CD14-positive monocyte (primary cell): ENCODE results near the gene MED12L. TPM values are rescaled to one million over a fixed set of nuclear protein-coding genes. Genes with fewer than 3 reads are reported as not detected.

ENCODE experiments used
- DNase-seq, 3 donors: peaks; one replicate each; pipeline ENCODE4 v3.0.0-alpha.2; 2011 to 2022
- H2AFZ ChIP-seq: 2 replicates; pipeline ENCODE4 v1.6.0; 2012; ENCODE audit warnings: mild to moderate bottlenecking, low read depth, low read length, inconsistent platforms; ENCODE audit not compliant: insufficient read depth, poor library complexity, severe bottlenecking
- H3K27ac ChIP-seq, 2 donors: 1 replicate in 1 of 2; 2 replicates in 1 of 2; pipeline ENCODE4 v1.5.1; 2012 to 2013; ENCODE audit warnings: low read length in 2 of 2, control low read depth in 1 of 2, inconsistent platforms in 1 of 2, low read depth in 1 of 2, mild to moderate bottlenecking in 1 of 2
- H3K27me3 ChIP-seq, 2 donors: one replicate each; pipeline versions ENCODE4 v1.6.0 to v1.6.1; 2011 to 2013; ENCODE audit warnings: low read length in 2 of 2; ENCODE audit not compliant: control insufficient read depth in 2 of 2, insufficient read depth in 2 of 2
- H3K36me3 ChIP-seq, 2 donors: replicated peaks in 1 of 2; 1 replicate in 1 of 2; 2 replicates in 1 of 2; pipeline versions ENCODE4 v1.5.1 to v1.6.1; 2012 to 2013; ENCODE audit warnings: low read length in 2 of 2, control low read depth in 1 of 2, inconsistent platforms in 1 of 2, mild to moderate bottlenecking in 1 of 2; ENCODE audit not compliant: insufficient read depth in 2 of 2, control insufficient read depth in 1 of 2
- H3K4me1 ChIP-seq, 2 donors: 1 replicate in 1 of 2; 2 replicates in 1 of 2; pipeline versions ENCODE4 v1.5.1 to v1.6.1; 2012 to 2013; ENCODE audit warnings: low read length in 2 of 2, control low read depth in 1 of 2, inconsistent platforms in 1 of 2, mild to moderate bottlenecking in 1 of 2, moderate library complexity in 1 of 2; ENCODE audit not compliant: insufficient read depth in 2 of 2, control insufficient read depth in 1 of 2
- H3K4me2 ChIP-seq: replicated peaks from 2 replicates; pipeline ENCODE3; 2012; ENCODE audit warnings: low read length, moderate library complexity, mild to moderate bottlenecking; ENCODE audit not compliant: poor library complexity, severe bottlenecking; ENCODE audit errors: extremely low read depth
- H3K4me3 ChIP-seq, 3 experiments: fragments of 200-600 bp in 1 of 3; sonication (generic) in 1 of 3; replicated peaks in 1 of 3; 1 replicate in 2 of 3; 2 replicates in 1 of 3; pipeline ENCODE4 v1.5.1; 2011 to 2013; ENCODE audit warnings: low read length in 3 of 3, mild to moderate bottlenecking in 3 of 3, control low read depth in 2 of 3, low read depth in 2 of 3, inconsistent platforms in 1 of 3, moderate library complexity in 1 of 3
- H3K79me2 ChIP-seq: 2 replicates; pipeline ENCODE4 v1.6.0; 2012; ENCODE audit warnings: mild to moderate bottlenecking, control low read depth, inconsistent platforms, low read length, moderate library complexity; ENCODE audit not compliant: insufficient read depth
- H3K9ac ChIP-seq: 2 replicates; pipeline ENCODE4 v1.6.0; 2017; ENCODE audit warnings: low read length, mild to moderate bottlenecking; ENCODE audit not compliant: insufficient read depth, poor library complexity, severe bottlenecking
- H3K9me3 ChIP-seq, 2 donors: replicated peaks in 1 of 2; 1 replicate in 1 of 2; 2 replicates in 1 of 2; pipeline versions ENCODE4 v1.5.1 to v1.6.1; 2012 to 2013; ENCODE audit warnings: low read length in 2 of 2, control low read depth in 1 of 2; ENCODE audit not compliant: control insufficient read depth in 1 of 2, insufficient read depth in 1 of 2
- H4K20me1 ChIP-seq: 2 replicates; pipeline ENCODE4 v1.6.0; 2012; ENCODE audit warnings: mild to moderate bottlenecking, low read length, control low read depth, moderate library complexity; ENCODE audit not compliant: insufficient read depth
- H3K27ac Mint-ChIP-seq, 7 donors: one replicate each; pipeline ENCODE4 v1.8.0; 2020; ENCODE audit warnings: mild to moderate bottlenecking in 7 of 7, mixed read lengths in 7 of 7, moderate library complexity in 6 of 7, inconsistent platforms in 2 of 7
- H3K27me3 Mint-ChIP-seq, 3 donors: one replicate each; pipeline ENCODE4 v1.8.0; 2021 to 2022; ENCODE audit warnings: low read depth in 3 of 3, mild to moderate bottlenecking in 3 of 3, mixed read lengths in 3 of 3, moderate library complexity in 3 of 3, inconsistent platforms in 1 of 3
- H3K36me3 Mint-ChIP-seq, 2 donors: one replicate each; pipeline ENCODE4 v1.8.0; 2020; ENCODE audit warnings: mixed read lengths in 2 of 2, inconsistent platforms in 1 of 2, mild to moderate bottlenecking in 1 of 2
- H3K4me1 Mint-ChIP-seq: one replicate; pipeline ENCODE4 v1.8.0; 2020; ENCODE audit warnings: mild to moderate bottlenecking, mixed read lengths
- H3K4me3 Mint-ChIP-seq, 2 donors: one replicate each; pipeline ENCODE4 v1.8.0; 2020; ENCODE audit warnings: mild to moderate bottlenecking in 2 of 2, mixed read lengths in 2 of 2, moderate library complexity in 1 of 2
- H3K9me3 Mint-ChIP-seq, 7 donors: one replicate each; pipeline ENCODE4 v1.8.0; 2020 to 2022; ENCODE audit warnings: mixed read lengths in 7 of 7, mild to moderate bottlenecking in 6 of 7, moderate library complexity in 6 of 7, inconsistent platforms in 2 of 7
- CTCF ChIP-seq: fragments of 200-600 bp; IDR thresholded peaks from one replicate; pipeline ENCODE4 v1.8.0; 2022; ENCODE audit warnings: antibody characterized with exemption, mild to moderate bottlenecking
- WGBS: methylation state at CpG from one replicate; pipeline ENCODE4 v1.1.5; 2013; ENCODE audit warnings: missing lambda C conversion rate; ENCODE audit not compliant: insufficient coverage; 5-methylcytosine and 5-hydroxymethylcytosine counted together
- intact Hi-C, 2 donors: fragments of 100-400 bp; cut with micrococcal nuclease; formaldehyde crosslinking; loops; one replicate each; pipeline versions ENCODE4 v1.15.0 to v1.15.1; 2023
- polyA plus RNA-seq, 3 donors: library from polyadenylated mRNA; depleted of rRNA in 1 of 3; unstranded in 2 of 3; stranded (reverse) in 1 of 3; fragments of 300-500 nt in 2 of 3; fragments of >200 nt in 1 of 3; fragmentation: Illumina TruSeq in 2 of 3; gene quantifications; 1 replicate in 2 of 3; 2 replicates in 1 of 3; pipeline ENCODE4 v1.2.3, GENCODE V29; 2012 to 2021

The MED12L gene
- polyA plus RNA-seq, 3 donors, result 0.12 to 0.29 TPM; not detected in 1

- H3K36me3 ChIP-seq, result no peaks in the 10 kb centered on the region
- H3K27ac ChIP-seq, result no peak overlapping the region
- no peak for DNase-seq
- 100% methylated on average over 3 of the region's 4 CpGs for WGBS
- no peaks in the 10 kb centered on the region for H3K36me3 Mint-ChIP-seq
- intact Hi-C loops, result no loop called here
- no peak overlapping the region for H3K4me2 ChIP-seq
- H3K9me3 Mint-ChIP-seq, result no peaks in the 10 kb centered on the region
- H2AFZ ChIP-seq, result no peak overlapping the region
- no peaks in the 10 kb centered on the region for H3K27me3 Mint-ChIP-seq
- H3K9me3 ChIP-seq, result no peaks in the 10 kb centered on the region
- no peak overlapping the region for H3K27ac Mint-ChIP-seq
- TF ChIP-seq CTCF, result no peak
- H3K9ac ChIP-seq, result no peak overlapping the region
- peaks cover 12 to 20% of the 10 kb centered on the region in 2 donors for H3K4me1 ChIP-seq
- peaks cover 20% of the 10 kb centered on the region for H3K4me1 Mint-ChIP-seq
- no peak overlapping the region for H3K4me3 Mint-ChIP-seq
- no peaks in the 10 kb centered on the region for H4K20me1 ChIP-seq
- H3K27me3 ChIP-seq, result no peaks in the 10 kb centered on the region
- no peaks in the 10 kb centered on the region for H3K79me2 ChIP-seq
- no peak overlapping the region for H3K4me3 ChIP-seq
These were observed 147.5 kb downstream of the MED12L start for GRCh38 chr3:151232991-151233390.

DNA sequence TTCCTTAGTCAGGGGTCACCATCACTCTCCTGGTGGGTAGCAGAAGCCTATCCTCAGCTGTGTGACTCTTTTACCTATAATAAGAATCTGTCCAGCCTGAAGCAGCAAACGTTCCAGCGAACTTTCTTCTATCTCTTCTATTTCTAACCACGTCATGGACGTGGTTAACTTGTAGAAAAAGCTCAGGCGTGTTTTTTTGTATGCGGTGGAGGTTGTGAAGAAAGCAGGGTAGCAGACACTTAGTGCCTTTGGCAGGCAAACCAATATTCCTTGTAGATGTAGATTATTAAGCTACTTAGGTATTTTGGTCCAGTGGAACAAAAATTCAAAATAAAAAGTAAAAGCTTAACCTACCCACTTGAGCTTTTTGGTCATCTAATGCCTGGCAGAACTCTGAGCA is 149.4 kb downstream of the MED12L start:
- no peak overlapping the region for H3K4me3 ChIP-seq
- no peak overlapping the region for H2AFZ ChIP-seq
- no peaks in the 10 kb centered on the region for H3K79me2 ChIP-seq
- no peak overlapping the region for H3K9ac ChIP-seq
- H3K27ac ChIP-seq, result no peak overlapping the region
- Mint-ChIP-seq H3K27me3 (no peaks in the 10 kb centered on the region), H3K27ac (peak overlapping the region in 1 of 7 donors; percentile 37), H3K4me1 (peaks cover 16% of the 10 kb centered on the region), H3K9me3 (no peaks in the 10 kb centered on the region), H3K4me3 (no peak overlapping the region), H3K36me3 (no peaks in the 10 kb centered on the region)
- H3K9me3 ChIP-seq, result no peaks in the 10 kb centered on the region
- intact Hi-C loops, result no loop called here
- H3K4me2 ChIP-seq, result no peak overlapping the region
- H3K36me3 ChIP-seq, result no peaks in the 10 kb centered on the region
- WGBS, result no CpG with 5 or more reads among the region's 6 CpGs
- H4K20me1 ChIP-seq, result no peaks in the 10 kb centered on the region
- no peaks in the 10 kb centered on the region for H3K27me3 ChIP-seq
- H3K4me1 ChIP-seq, result peaks cover 12 to 18% of the 10 kb centered on the region in 2 donors
- no peak for DNase-seq
- TF ChIP-seq CTCF, result no peak
